LNCaP clone FGC (cell line): Measurements from ENCODE around the gene AEBP2.

Source experiments
- DNase-seq: peaks from one replicate; pipeline ENCODE4 v3.0.0-alpha.2; 2011; ENCODE audit warnings: low read depth
- H3K4me3 ChIP-seq: 2 replicates; pipeline ENCODE4 v1.5.1; 2011; ENCODE audit warnings: mild to moderate bottlenecking, low read depth, low read length, control low read depth
- TF ChIP-seq, protein P1 (sequence below): IDR thresholded peaks from 2 replicates; pipeline ENCODE4 v1.5.1; 2012; ENCODE audit warnings: mild to moderate bottlenecking; ENCODE audit not compliant: control insufficient read depth, insufficient read depth; ENCODE audit errors: extremely low read depth

The AEBP2 gene

DNA sequence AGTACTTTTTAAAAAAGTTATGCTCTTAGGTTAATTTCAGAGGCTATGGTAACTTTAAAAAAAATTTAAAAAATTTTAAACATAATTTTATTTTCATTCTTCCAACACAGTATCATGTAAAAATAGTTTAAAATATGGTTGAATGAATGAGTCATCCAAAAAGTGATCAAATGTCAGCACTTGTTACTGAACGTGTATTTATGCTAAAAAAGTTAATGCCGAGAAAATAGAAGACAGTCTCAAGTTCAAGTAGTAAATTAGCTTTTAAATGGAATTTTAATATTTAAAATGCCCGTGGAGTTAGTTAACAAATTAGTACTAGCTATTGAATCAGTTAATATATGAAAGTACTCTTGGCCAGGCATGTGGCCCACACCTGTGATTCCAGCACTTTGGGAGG lies 4.8 kb downstream of the AEBP2 start:
- H3K4me3 ChIP-seq: no peak overlapping the region

DNA sequence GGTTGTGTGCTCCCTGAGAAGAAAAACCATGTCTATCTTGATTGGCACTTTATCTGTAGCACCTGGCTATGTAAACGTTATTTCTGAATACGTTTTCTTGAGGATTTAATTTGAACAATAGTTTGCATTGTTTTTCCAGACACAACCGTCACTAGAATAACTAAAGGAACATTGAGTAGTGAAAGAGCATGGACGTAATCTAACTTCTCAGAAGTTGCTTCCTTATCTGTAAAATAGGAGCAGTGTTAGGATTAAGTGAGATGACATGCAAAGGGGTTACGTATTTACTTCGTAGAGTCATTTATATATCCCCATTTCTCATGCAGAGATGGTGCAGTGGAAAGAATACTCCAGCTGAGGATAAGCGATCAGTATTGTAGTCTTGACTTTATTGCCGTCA lies 8.1 kb downstream of the AEBP2 start:
- H3K4me3 ChIP-seq: no peak overlapping the region
- no peak for DNase-seq
- TF ChIP-seq, protein P1, sequence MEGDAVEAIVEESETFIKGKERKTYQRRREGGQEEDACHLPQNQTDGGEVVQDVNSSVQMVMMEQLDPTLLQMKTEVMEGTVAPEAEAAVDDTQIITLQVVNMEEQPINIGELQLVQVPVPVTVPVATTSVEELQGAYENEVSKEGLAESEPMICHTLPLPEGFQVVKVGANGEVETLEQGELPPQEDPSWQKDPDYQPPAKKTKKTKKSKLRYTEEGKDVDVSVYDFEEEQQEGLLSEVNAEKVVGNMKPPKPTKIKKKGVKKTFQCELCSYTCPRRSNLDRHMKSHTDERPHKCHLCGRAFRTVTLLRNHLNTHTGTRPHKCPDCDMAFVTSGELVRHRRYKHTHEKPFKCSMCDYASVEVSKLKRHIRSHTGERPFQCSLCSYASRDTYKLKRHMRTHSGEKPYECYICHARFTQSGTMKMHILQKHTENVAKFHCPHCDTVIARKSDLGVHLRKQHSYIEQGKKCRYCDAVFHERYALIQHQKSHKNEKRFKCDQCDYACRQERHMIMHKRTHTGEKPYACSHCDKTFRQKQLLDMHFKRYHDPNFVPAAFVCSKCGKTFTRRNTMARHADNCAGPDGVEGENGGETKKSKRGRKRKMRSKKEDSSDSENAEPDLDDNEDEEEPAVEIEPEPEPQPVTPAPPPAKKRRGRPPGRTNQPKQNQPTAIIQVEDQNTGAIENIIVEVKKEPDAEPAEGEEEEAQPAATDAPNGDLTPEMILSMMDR: no peak

More for the DNA sequence above, 4.8 kb downstream of the AEBP2 start:
- TF ChIP-seq, protein P1: no peak
- DNase-seq: no peak

DNA sequence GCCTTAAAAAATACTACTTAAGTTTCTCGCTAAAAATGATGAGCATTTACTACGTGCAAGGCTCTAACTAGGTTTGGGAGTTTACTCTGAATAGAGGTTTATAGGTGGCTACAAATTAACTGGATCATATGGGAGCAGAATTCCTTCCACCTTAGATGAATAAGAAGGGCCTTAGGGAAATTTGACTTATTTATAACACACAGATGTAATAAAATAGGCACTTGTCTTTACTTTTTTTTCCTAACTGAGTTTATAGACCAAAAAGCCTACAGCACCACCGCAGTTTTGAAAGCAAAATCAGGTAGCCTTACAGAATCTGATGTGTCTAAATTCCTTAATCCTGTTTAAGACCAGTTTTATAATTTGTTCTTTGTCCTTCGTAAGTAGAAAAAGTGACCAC lies 10.5 kb downstream of the AEBP2 start:
- H3K4me3 ChIP-seq: no peak overlapping the region
- TF ChIP-seq, protein P1: no peak
- DNase-seq: no peak

DNA sequence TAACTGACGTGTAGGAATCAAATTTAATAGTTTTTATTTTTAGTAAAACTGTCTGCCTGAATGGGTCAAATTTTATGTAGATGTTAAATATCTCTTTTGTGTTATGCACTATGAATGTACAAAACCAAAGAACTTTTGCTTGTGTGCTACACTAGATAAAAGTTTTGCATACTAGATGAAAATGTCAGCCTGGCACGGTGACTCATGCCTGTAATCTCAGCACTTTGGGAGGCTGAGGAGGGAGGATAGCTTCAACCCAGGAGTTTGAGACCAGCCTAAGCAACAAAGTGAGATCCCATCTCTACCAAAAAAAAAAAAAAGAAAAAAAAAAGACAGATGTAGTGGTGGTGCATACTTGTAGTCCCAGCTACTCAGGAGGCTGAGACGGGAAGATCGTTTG lies 11.1 kb downstream of the AEBP2 start:
- DNase-seq: no peak
- H3K4me3 ChIP-seq: no peak overlapping the region
- TF ChIP-seq, protein P1: no peak

DNA sequence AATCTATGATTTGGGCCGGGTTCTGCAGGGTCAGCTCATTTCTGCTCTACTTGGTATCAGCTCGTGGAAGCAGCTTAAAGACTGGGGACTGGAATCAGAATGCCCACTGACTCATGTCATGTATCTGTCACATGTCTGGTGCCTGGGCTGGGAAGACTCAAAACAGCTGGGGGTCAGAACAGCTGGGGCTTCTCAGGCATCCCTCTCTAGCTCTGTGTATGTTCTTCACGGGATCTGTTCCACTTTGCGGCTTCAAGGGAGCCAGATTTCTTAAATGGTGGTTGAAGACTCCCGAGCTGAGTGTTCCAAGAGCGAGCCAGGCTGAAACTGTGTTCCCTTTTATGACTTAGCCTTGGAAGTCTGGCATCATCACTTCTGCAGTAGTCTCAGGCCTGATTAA lies 11.9 kb downstream of the AEBP2 start:
- TF ChIP-seq, protein P1: no peak
- H3K4me3 ChIP-seq: no peak overlapping the region
- DNase-seq: no peak

DNA sequence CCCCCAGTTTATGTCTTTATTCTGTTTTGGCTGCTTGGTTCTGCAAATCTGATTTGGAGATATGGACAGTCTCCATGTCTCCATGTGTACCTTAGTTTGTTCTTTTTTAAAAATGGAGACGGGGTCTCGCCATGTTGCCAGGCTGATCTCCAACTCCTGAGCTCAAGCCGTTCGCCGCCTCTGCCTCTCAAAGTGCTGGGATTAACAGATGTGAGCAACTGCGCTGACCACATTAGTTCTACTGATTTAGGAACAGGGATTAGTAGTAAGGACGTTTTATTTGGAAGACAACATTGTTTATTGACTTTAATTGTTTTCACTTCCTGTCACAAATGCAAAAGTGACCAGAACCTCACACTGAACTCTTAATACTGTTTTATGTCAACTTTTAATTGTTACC lies 14.7 kb downstream of the AEBP2 start:
- DNase-seq: no peak
- H3K4me3 ChIP-seq: no peak overlapping the region
- TF ChIP-seq, protein P1: no peak

DNA sequence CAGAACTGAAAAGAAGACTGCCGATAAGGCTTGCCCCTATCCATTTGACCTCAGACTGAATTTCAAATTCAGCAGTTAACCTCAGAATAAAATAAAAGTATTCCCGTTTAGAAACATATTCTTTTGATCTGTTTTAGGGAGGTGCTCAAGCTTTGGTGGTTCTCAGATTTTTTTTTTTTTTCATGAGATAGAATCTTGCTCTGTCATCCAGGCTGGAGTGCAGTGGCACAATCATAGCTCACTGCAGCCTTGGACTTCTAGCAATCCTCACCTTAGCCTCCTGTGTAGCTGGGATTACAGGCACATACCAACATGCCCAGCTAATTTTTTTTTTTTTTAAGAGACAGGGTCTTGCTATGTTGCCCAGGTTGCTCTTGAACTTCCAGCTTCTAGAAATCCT lies 15.5 kb downstream of the AEBP2 start:
- no peak for DNase-seq
- TF ChIP-seq, protein P1: no peak
- no peak overlapping the region for H3K4me3 ChIP-seq
